Raji (cell line): Measurements from ENCODE around the gene PDHX.

Source experiments
- POLR2A ChIP-seq: IDR thresholded peaks from 2 replicates; pipeline ENCODE4 v1.6.1; 2011; ENCODE audit warnings: low read depth, low read length, control low read depth; ENCODE audit not compliant: insufficient read depth

The PDHX gene

DNA sequence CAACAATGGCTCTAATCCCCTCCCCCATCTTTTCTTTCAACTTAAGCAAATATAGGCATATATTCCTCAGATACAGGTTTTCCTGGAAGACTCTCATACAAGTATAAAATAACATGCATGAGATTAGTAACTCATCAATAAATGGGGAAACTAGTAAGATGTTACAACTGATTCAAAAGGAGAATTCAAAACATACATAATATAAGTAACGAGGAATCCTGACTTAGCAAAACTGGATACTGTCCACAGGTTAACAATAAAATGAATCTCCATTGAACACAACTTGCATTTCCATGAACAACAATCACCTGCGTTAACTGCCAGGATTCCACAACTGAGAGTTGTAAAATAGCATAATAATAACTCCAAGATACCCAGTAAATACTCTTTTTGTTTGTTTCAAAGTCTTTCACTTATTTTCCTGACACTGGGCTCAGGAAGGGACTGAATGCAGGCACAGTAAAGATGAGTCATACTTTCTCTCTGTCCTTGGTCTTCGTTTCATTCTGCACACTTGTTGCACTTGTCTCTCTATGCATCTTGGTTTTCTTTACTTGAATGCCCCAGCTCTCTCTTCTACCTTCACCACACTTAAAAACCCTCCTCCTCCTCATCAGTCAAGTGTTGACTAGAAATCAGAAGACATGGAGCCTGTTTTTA is 8.4 kb upstream of the PDHX start:
- TF ChIP-seq POLR2A, result no peak

DNA sequence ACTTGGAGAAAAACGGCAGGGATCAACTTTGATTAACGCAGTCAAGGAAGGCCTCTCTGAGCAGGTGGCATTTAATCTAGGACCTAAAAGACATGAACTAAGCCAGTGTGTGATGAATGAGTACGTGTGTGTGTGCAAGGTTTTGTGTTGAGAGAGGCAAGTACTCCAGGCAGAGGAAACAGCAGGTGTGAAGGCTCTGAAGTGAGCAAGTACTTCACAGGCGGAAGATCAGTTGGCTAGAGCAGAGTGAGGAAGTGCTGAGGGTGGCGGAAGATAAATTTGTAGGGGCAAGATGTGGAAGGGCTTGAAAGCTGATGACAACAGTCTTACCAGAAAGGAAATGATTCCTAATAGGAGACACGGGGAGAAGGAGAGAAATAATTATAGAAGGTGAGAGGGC is 7.0 kb upstream of the PDHX start:
- no peak for TF ChIP-seq POLR2A

DNA sequence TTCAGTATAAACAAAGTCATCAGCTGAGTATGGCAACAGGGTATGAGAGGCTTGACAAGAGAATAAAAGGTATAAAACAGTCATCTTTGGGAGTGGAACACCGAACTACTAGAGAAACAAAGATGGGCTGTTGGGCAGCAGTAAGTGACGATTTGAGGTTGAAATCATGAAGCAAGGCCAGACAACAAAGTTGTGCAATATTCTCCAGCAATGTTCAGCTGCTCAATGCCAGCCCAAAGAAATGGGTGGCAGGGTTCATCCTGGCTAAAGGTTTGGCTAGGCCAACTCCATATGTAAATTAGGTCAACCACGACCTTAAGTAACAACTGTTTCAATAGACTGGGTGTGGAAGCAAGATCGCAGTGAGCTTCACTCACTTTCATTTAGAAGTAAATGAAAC is 6.5 kb upstream of the PDHX start:
- TF ChIP-seq POLR2A, result no peak

DNA sequence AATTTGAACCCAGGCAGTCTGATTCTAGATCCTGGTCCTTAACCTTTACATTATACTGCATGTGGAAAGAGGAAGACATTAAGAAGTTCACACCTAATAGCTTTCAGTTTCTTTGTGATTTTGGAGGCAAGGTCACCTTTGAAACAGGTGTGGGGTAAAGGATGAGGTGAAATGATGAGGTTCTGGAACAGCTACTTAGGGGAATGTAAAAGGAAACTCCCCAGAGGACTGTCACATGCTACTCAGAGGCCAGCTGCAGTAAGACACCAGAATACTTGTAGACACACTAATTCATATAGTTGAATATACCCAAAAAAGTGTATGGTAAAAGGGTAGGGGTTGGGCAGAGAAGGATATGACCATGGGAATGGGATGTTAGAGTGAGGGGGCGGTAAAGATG is 5.6 kb upstream of the PDHX start:
- no peak for TF ChIP-seq POLR2A

DNA sequence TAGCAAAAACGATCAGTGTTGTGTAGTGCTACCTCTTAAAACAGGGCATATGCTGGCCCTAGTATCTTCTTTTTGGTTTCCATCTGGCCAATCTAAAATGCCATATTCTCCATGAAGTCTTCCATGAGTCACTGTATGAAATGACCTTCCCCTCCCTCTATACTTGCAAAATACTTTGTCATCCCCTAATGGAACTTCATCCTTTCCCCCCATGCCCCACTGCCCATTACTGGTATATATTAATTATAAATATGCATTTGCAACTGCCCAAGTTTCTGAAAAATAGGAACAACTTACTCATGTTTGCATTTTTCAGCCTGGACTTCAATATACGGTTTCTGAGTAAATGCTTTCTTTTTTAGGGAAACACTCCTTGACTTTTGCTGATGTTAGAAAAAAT is 4.7 kb upstream of the PDHX start:
- TF ChIP-seq POLR2A, result no peak

DNA sequence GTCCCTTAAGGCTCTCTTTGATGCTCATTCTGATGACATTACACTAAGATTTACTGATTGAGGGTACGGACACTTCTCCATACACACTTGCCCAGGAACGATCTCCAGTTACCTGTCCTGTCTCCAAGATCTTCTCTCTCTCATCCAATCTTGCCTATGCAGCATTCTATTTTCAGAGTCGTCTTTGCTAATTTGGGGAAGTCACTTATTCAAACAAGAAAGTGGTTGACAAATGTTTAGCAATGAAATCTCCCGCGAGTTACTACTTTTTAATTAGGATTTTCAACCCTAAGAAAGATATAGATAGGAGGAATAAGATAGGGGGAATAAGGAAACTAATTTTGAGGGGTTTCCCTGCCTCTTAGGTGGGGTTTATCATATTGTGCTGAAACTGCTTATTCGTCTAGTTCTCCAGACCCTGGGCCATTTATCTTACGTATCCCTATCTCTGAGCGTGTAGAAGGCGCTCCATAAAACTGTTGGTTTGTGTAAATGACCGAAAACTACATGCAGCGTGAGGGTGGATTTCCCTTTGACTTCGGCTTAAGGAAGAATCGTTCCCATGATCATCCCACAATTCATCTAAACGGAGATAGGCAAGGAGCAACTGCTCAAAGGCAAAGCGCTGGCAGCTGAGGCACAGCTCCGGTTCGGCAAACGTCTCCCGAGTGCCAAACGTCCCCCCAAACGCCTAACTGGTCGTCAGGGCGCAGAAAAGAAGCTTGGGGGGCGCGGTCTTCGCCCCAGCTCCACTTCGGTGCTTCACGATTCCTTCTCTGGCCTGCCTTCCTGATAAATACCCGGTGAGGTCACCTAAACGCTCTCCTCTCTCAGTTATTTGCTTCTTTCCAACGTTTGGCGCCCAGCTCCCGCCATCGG is 1.0 kb upstream of the PDHX start:
- no peak for TF ChIP-seq POLR2A

DNA sequence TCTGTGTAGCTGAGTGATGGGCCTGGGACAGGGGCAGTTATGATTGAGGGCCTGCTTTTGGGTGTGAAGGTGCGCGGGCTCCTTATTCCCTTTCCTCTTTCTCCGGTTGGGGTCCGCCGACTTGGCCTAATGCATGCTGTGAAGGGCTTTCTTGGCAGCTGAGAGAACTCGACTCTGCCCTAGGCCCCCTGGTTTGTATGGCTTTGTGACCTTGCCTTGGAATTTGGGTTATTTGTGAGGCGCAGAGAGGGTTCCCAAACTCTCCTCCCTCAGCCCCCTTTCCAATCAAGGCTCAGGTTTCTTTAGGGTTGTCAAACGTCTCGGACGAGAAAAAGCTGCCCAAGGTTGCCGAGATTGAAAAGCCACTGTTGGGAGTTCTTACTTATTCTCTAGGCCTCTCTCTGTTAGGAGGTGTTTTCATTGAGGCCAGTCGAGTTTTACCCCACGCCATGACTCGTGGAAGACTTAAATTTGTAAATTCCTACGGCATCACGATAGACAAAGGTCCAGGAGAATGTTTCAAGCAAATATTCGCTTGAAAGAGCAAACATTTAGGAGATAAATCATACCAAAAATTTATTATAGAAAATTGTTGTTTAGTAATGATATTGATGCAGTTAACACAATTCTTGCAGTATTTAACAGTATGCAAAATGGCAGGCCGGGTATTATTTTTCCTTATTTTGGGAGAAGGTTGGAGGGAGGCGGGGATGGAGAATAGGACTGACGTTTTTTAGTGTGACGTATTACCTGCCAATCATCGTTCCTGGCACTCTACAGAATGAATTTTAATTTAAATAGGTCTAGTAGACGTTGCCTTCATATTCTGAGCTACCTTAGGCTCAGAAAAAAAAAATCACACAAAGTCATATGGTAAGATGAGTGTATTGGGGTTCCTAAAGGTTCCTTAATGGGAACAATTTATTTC is 689 bp downstream of the PDHX start:
- no peak for TF ChIP-seq POLR2A

DNA sequence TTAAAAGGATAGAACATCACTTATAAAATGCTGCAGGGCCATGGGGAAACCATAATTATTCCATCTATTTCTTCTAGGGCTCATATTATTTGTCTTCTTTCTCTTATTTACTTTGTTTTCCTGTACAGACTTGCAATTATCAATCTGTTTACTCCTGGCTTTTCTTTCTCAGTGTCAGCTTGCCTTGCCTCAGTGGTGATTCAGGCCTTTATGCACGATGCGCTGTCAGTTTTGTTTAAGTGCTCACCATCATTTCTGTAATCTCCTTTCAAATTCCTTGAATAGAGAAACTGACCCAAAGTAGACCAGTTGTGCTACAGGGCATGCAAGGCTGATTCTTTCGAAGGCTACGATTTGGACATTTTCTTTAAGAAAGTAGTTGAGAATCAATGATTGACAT is 4.7 kb downstream of the PDHX start:
- no peak for TF ChIP-seq POLR2A

DNA sequence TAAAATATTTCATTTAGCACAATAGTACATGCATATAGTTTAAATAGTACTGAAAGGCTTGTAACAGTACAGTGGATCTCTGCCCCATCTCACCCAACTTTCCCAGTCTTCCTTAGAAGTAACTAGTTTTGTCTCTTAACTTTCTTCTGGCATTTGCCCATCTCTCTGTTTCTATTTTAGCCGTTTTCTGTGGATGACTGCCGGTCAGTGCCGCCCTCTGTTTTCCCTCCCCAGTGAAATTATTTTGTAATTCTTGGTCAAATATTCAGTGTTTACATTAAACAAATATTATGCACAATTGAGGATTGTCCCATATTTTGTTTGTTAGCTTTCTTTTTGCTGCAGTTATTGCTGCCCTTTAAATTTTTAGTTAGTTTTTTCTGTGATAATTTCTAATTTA is 8.3 kb downstream of the PDHX start:
- no peak for TF ChIP-seq POLR2A

DNA sequence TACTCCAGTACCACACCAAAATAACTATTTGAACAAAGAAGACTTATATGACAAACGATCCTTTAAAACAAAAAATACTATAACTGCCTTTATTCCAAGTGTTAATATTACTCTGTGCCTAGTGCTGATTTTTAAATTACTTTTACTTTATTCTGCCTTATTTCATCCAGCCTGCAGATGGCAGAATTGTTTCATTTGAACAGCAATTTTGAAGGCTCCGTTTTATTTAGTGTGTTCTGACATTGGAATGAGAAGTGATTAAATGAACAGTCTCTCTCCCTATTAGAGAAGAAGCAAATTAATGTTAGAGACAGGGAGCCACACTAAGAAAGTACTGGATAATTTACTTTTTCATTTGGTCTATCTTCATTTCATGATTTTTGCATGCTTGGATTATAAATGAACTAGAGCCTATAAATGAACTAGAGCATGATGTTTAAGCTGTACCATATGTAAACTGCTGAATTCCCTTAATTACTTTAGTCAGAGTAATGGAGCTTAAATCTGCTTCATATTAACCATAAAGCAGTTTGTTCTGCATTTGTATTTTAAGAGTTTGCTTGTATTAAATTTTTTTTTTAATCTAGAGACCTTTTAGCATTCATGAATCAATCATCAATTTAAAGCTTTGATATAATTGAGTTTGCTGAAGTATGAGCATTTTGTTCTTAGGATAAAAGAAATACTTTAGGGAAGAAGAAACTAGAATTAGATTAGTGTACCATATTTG is 9.8 kb downstream of the PDHX start:
- no peak for TF ChIP-seq POLR2A

DNA sequence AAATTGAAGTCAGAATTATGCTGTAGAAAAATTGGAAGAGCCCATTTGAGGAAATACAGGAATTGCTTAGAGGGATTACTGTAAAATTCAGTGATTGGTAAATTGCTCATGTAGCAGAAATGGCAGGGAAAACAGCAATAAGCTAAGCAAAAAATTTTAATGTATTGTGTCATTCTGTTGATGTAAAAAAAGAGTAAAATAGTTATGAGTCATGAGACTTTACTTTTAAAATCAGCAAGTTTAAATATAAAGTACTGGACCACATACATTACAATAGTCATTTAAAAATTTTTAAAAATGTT is 10.4 kb downstream of the PDHX start:
- no peak for TF ChIP-seq POLR2A

DNA sequence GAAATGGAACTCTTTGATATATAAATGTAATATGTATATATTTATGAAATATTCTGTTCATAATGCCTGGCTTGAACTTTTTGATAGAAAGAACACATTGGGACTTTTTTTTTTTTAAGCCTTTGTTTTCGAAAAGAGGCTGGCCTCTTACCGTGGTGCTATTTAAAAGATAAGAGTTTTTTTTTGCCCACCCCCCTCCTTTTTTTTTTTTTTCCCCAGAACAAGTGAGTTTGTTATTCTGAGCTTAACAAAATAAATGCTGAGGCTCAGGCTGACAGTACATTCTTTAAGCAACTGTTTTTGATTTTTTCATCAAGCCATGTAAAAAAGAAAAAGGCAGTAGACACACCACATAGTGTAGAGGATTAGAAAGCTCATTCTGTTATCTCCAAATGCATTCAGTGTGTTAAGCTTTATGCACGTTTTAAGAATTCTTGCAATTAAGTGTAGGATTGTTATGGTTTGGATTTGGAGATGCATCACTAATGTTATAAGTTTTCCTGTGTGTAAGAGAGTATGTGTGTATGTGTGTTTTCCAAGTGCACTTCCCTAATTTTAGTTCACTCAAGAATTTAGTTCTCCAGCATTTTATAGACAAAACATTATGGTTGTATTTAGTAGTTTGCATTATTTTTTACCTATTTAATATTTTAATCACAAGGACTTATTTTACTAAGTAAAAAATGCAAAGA is 12.0 kb downstream of the PDHX start:
- no peak for TF ChIP-seq POLR2A

DNA sequence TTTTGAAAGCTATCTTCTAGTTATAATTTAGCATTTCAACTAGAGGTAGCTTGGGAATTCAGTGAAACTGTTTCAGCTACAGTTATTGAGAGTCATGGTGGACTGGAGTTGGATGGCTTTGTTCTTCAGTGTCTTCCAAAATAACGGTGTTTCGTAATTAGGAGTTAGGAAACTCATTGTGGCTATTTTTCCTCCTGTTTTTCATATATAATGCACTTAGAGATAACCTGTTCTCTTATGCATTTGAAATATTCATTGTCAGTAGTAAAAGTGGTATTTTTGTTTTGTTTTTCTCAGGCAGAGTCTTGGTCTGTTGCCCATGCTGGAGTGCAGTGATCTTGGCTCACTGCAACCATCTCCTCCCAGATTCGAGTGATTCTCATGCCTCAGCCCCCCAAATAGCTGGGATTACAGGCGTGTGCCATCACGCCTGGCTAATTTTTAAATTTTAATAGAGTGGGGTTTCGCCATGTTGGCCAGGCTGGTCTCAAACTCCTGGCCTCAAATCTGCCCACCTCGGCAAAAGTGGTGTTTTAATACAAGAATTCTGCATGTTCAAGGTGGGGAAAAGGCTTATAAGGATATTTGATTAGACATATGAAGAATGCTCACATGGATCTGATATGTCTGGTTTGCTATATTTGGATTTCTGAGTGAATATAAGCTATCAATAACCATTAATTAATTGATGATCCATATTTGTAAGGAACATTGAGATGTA is 12.7 kb downstream of the PDHX start:
- no peak for TF ChIP-seq POLR2A
